ENCODE data around the gene ANAPC4.

GRCh38 chr4:25399510-25399909 lies 22.4 kb downstream of the ANAPC4 start:
- TF ChIP-seq POLR2A (IDR thresholded peaks at IDR 0.05; ENCODE audit: low read depth, low read length) (no peak), MXI1 (IDR thresholded peaks at IDR 0.05; ENCODE audit: borderline replicate concordance, low read depth, low read length) (no peak), RCOR1 (IDR thresholded peaks at IDR 0.05; ENCODE audit: insufficient replicate concordance, low read length) (no peak), CEBPB (IDR thresholded peaks at IDR 0.05; ENCODE audit: low read depth, low read length) (no peak), CTCF (conservative IDR thresholded peaks at IDR 0.05; ENCODE audit: low read depth, low read length) (no peak), MAFK (IDR thresholded peaks at IDR 0.05; ENCODE audit: low read depth, low read length) (no peak), FOS (IDR thresholded peaks at IDR 0.05; ENCODE audit: low read depth, low read length) (no peak), RAD21 (IDR thresholded peaks at IDR 0.05; ENCODE audit: low read length) (no peak), BHLHE40 (IDR thresholded peaks at IDR 0.05; ENCODE audit: low read depth, low read length) (no peak), SMC3 (IDR thresholded peaks at IDR 0.05; ENCODE audit: low read depth, low read length) (no peak), CHD1 (IDR thresholded peaks at IDR 0.05; ENCODE audit: low read depth, low read length) (no peak)
